Heart left ventricle (tissue), 16 donors: ENCODE results near the gene MINDY4. TPM values are rescaled to one million over a fixed set of nuclear protein-coding genes. Genes with fewer than 3 reads are reported as not detected.

ENCODE experiments used
- ATAC-seq, 4 donors: fragments of 200-7000 bp; cut with Tn5 transposase; one replicate each; pipeline ENCODE4 v1.9.1; 2020 to 2022; ENCODE audit warnings: moderate library complexity in 4 of 4, mild to moderate bottlenecking in 3 of 4, moderate number of reproducible peaks in 1 of 4
- DNase-seq, 5 donors: peaks; one replicate each; pipeline ENCODE4 v3.0.0-alpha.2; 2020
- H3K27ac ChIP-seq, 12 donors: fragments of 200-600 bp; sonication (generic) in 4 of 12; one replicate each; pipeline versions ENCODE4 v1.5.0 to v1.8.0; 2016 to 2022; ENCODE audit warnings: mild to moderate bottlenecking in 2 of 12
- H3K27me3 ChIP-seq, 9 donors: fragments of 200-600 bp; sonication (generic) in 2 of 9; one replicate each; pipeline versions ENCODE4 v1.5.1 to v1.8.0; 2016 to 2022; ENCODE audit warnings: mild to moderate bottlenecking in 3 of 9
- H3K36me3 ChIP-seq, 9 donors: fragments of 200-600 bp; sonication (generic) in 2 of 9; one replicate each; pipeline versions ENCODE4 v1.5.0 to v1.8.0; 2018 to 2022; ENCODE audit warnings: mild to moderate bottlenecking in 2 of 9
- H3K4me1 ChIP-seq, 12 donors: fragments of 200-600 bp; sonication (generic) in 4 of 12; one replicate each; pipeline versions ENCODE4 v1.5.0 to v1.8.0; 2016 to 2022; ENCODE audit warnings: mild to moderate bottlenecking in 3 of 12
- H3K4me3 ChIP-seq, 12 donors: fragments of 200-600 bp; sonication (generic) in 4 of 12; one replicate each; pipeline versions ENCODE4 v1.5.0 to v1.8.0; 2017 to 2022; ENCODE audit warnings: mild to moderate bottlenecking in 9 of 12, moderate library complexity in 4 of 12
- H3K9me3 ChIP-seq, 12 donors: fragments of 200-600 bp; sonication (generic) in 4 of 12; one replicate each; pipeline versions ENCODE4 v1.5.0 to v1.8.0; 2016 to 2022; ENCODE audit warnings: mild to moderate bottlenecking in 1 of 12
- POLR2A ChIP-seq, 2 donors: fragments of 450-650 bp; IDR thresholded peaks; one replicate each; pipeline ENCODE4 v1.6.1; 2017; ENCODE audit warnings: antibody characterized with exemption in 2 of 2, mild to moderate bottlenecking in 2 of 2, moderate library complexity in 2 of 2
- WGBS, 4 donors: extraction: QIAGEN DNeasy Blood & Tissue Kit in 2 of 4; methylation state at CpG; one replicate each; pipeline versions ENCODE4 v1.1.5 to v1.1.7; 2013 to 2018; 5-methylcytosine and 5-hydroxymethylcytosine counted together
- intact Hi-C, 10 donors: fragments of 100-400 bp; cut with DNase I; formaldehyde crosslinking; loops; one replicate each; pipeline versions ENCODE4 v1.11.1 to v1.14.2; 2022
- polyA plus RNA-seq, 2 donors: library from polyadenylated mRNA; stranded (reverse); fragments of 200-250 nt; gene quantifications; one replicate each; pipeline ENCODE4 v1.2.3, GENCODE V29; 2013
- total RNA-seq, 9 donors: library from RNA; depleted of rRNA in 2 of 9; stranded (reverse); fragments of >200 nt in 2 of 9; fragmentation: NEBNext Ultra II Directional in 3 of 9; extraction: Animal tissue kit (Norgen Biotek cat#: 25700) in 3 of 9; gene quantifications; one replicate each; pipeline versions ENCODE4 v1.1.0 to v1.2.4, GENCODE V29; 2016 to 2023
- TF ChIP-seq, protein P1 (sequence below), 12 donors: fragments of 200-600 bp; sonication (generic) in 4 of 12; IDR thresholded peaks; one replicate each; pipeline versions ENCODE4 v1.5.0 to v1.8.0; 2018 to 2022; ENCODE audit warnings: antibody characterized with exemption in 12 of 12, mild to moderate bottlenecking in 5 of 12
- donor health status: ischemic (EF 13 %, LVEDD 7.1; RV severe dilation, severe dysfunction).
- donor health status: healthy with polysubstance abuse.
- donor health status: DM: no; HTN: yes; CAD: no.
- donor health status: DM: no; HTN: no; CAD: no.
- donor health status: ischemic (EF 25% LVEDD 6.9; RV normal size, moderate dysfunction).
- donor health status: ischemic (EF 25% LVEDD 5.7; RV mildly dilated, moderate dysfunction).
- donor health status: healthy.
- donor health status: DM: yes; HTN: yes; CAD: no.
- donor health status: ischemic (EF 35%, LVEDD 5.7; RV mildly dilated, moderate dysfunction).
- donor health status: nonischemic (EF 11% LVEDD 7.7; RV severe dilation, severe dysfunction).
- donor health status: DM: yes; HTN: yes; CAD: no.
- donor health status: PGD.
- donor health status: ischemic (EF 29% LVEDD 5.4; RV normal size, mild dysfunction).
- donor health status: nonischemic (EF 23%, LVEDD 6.1; RV moderate dilation, normal function).

Gene MINDY4
- total and polyA plus RNA-seq, 11 donors = 1.3 to 6.0 (median 2.9) TPM

DNA sequence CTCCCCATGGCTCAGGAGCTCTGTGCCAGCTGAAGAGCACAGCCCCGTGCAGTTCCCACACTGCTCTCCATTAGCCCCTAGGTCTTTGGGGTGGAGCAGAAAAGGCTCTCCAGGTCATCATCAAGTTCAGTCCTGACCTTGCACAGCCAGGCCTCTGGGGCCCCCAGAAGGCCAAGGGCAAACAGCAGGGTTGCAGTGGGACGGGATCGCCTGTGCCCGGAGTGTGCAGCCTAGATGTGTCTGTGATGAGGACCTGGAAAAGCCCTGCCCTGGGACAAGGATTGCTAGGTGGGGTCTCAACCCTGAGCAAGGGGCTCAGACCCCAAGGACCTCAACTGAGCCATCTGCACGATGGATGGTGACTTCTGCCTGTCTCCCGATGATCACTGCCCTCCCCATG is 18.7 kb upstream of the MINDY4 start:
- Histone ChIP-seq H3K36me3 (peaks cover 0 to 20% (median 0%) of the 10 kb centered on the region in 9 donors), H3K9me3 (no peaks in the 10 kb centered on the region), H3K4me1 (peaks cover 0 to 77% (median 51%) of the 10 kb centered on the region in 12 donors), H3K4me3 (peak overlapping the region; percentile 12 to 69 (median 50)), H3K27ac (peak overlapping the region; percentile 67 to 91 (median 82)), H3K27me3 (no peaks in the 10 kb centered on the region)
- TF ChIP-seq, protein P1, sequence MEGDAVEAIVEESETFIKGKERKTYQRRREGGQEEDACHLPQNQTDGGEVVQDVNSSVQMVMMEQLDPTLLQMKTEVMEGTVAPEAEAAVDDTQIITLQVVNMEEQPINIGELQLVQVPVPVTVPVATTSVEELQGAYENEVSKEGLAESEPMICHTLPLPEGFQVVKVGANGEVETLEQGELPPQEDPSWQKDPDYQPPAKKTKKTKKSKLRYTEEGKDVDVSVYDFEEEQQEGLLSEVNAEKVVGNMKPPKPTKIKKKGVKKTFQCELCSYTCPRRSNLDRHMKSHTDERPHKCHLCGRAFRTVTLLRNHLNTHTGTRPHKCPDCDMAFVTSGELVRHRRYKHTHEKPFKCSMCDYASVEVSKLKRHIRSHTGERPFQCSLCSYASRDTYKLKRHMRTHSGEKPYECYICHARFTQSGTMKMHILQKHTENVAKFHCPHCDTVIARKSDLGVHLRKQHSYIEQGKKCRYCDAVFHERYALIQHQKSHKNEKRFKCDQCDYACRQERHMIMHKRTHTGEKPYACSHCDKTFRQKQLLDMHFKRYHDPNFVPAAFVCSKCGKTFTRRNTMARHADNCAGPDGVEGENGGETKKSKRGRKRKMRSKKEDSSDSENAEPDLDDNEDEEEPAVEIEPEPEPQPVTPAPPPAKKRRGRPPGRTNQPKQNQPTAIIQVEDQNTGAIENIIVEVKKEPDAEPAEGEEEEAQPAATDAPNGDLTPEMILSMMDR (IDR thresholded peaks at IDR 0.05) = no peak
- no peak for TF ChIP-seq POLR2A (IDR thresholded peaks at IDR 0.05)
- intact Hi-C loops = loop anchor here in 1 of 10 donors (5.0 kb wide), 1 partner anchor 35 kb away; no protein-coding TSS in a partner anchor
- DNase-seq (no peak), ATAC-seq (no peak)
- 56 to 65% (median 58%) methylated on average over 6 of the region's 6 CpGs for WGBS, 4 donors

DNA sequence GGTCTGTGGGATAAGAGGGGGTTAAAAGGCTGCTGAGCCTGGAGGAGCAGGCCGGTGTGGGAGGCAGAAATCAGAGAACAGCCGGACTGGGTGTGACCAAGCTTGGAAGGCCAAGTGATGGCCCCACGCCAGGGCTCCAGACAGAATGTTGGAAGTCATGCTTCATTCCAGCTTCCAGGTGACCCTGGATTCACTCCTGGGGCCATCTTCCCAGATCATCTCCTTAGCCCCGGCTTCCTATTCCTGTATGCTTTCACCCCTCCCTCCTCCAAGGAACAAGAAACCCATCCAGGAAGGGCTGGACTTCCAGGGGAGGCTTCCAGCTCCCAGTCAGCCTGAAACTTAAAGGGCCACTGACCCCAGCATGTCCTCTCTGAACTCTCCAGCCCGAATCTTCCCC is 18.2 kb upstream of the MINDY4 start:
- Histone ChIP-seq H3K4me1 (peaks cover 0 to 82% (median 56%) of the 10 kb centered on the region in 12 donors), H3K27me3 (no peaks in the 10 kb centered on the region), H3K4me3 (peak overlapping the region; percentile 12 to 69 (median 50)), H3K9me3 (no peaks in the 10 kb centered on the region), H3K36me3 (peaks cover 0 to 20% (median 0%) of the 10 kb centered on the region in 9 donors), H3K27ac (peak overlapping the region; percentile 67 to 91 (median 82))
- TF ChIP-seq, protein P1 (IDR thresholded peaks at IDR 0.05) = no peak
- TF ChIP-seq POLR2A (IDR thresholded peaks at IDR 0.05) = no peak
- peak; percentile 21 to 61 (median 40) for ATAC-seq
- 7 to 23% (median 11%) methylated on average over 5 of the region's 5 CpGs for WGBS, 4 donors
- intact Hi-C loops = loop anchor here in 1 of 10 donors (5.0 kb wide), 1 partner anchor 34 kb away; no protein-coding TSS in a partner anchor
- DNase-seq = peak; percentile 86 to 90 (median 88)

DNA sequence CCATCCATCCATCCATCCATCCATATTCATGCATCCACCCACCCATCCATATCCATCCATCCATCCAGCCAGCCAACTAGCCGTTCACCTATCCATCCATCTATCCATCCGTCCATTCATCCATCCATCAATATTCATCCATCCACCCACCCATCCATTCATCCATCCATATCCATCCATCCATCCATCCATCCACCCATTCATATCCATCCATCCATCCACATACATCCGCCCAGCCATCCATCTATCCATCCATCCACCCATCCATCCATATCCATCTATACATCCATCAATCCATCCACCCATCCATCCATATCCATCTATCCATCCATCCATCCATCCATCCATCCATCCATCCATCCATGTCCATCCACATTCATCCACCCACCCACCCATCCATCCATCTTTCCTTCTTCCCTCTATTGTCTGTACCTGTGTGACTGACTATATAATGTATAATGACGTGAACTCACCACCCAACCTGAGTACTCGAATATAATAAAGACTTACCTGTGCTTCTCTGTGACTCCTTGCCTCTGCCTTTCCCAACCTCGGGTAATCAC is 16.8 kb upstream of the MINDY4 start:
- H3K9me3 ChIP-seq = no peaks in the 10 kb centered on the region
- 71 to 89% (median 89%) methylated on average over 6 of the region's 6 CpGs for WGBS, 4 donors
- H3K4me3 ChIP-seq = peak overlapping the region in 7 of 12 donors; percentile 50 to 69 (median 53)
- peaks cover 0 to 20% (median 0%) of the 10 kb centered on the region in 9 donors for H3K36me3 ChIP-seq
- no peaks in the 10 kb centered on the region for H3K27me3 ChIP-seq
- ATAC-seq (no peak), DNase-seq (no peak)
- no peak for TF ChIP-seq POLR2A (IDR thresholded peaks at IDR 0.05)
- TF ChIP-seq, protein P1 (IDR thresholded peaks at IDR 0.05) = no peak
- intact Hi-C loops = loop anchor here in 1 of 10 donors (5.0 kb wide), 1 partner anchor 33 kb away; no protein-coding TSS in a partner anchor
- peaks cover 0 to 93% (median 58%) of the 10 kb centered on the region in 12 donors for H3K4me1 ChIP-seq
- peak overlapping the region in 1 of 12 donors; percentile 51 for H3K27ac ChIP-seq

DNA sequence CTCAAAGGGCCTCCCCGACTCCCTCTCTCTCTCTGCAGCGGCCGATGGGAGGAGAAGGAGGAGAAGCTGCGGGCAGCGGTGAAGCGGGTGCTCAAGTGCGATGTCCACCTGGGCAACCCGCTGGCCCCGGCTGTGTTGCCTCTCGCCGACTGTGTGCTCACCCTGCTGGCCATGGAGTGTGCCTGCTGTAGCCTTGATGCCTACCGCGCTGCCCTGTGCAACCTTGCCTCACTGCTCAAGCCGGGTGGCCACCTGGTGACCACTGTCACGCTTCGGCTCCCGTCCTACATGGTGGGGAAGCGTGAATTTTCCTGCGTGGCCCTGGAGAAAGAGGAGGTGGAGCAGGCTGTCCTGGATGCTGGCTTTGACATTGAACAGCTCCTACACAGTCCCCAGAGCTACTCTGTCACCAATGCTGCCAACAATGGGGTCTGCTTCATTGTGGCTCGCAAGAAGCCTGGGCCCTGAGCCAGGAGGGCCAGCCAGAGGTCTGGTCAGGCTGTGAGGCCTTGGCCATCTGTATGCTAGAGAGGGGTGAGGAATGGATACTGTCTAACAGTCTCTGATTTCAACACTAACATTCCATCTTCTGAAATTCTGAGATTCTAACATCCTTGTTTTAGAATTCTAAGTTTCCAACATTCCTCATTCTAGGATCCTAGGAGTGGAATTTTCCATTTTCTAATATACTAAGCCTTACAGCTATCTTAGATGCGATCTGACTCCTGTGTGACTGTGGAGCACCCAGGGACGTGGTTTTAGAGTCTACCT is 15.6 kb upstream of the MINDY4 start:
- Histone ChIP-seq H3K4me3 (peak overlapping the region in 9 of 12 donors; percentile 15 to 69 (median 32)), H3K4me1 (peaks cover 0 to 82% (median 55%) of the 10 kb centered on the region in 12 donors), H3K9me3 (no peaks in the 10 kb centered on the region), H3K27ac (peak overlapping the region; percentile 15 to 72 (median 53)), H3K36me3 (peaks cover 0 to 20% (median 0%) of the 10 kb centered on the region in 9 donors), H3K27me3 (no peaks in the 10 kb centered on the region)
- no peak for TF ChIP-seq POLR2A (IDR thresholded peaks at IDR 0.05)
- TF ChIP-seq, protein P1 (IDR thresholded peaks at IDR 0.05) = peak in 3 of 12 donors; percentile 12 to 20 (median 12)
- 29 to 46% (median 32%) methylated on average over 18 to 22 of the region's 22 CpGs for WGBS, 4 donors
- ATAC-seq (peak; percentile 49 to 64 (median 60)), DNase-seq (peak; percentile 81 to 91 (median 83))
- intact Hi-C loops = no loop called here
